ENCODE results near the gene PARP2. TPM values are rescaled to one million over a fixed set of nuclear protein-coding genes. Genes with fewer than 3 reads are reported as not detected.

PARP2 gene
- total RNA-seq, 1 experiment from 2014 or later, result 67.9 TPM

- POLR2A ChIA-PET (ENCODE audit: low non-redundant PET), result no interaction called here
- no TSS peak for BruUV-seq (replicated peaks)
- intact Hi-C loops (cut with micrococcal nuclease; ENCODE audit: unreplicated experiment), result no loop called here
- CTCF ChIA-PET, result no interaction called here
- Histone ChIP-seq H3K4me3 (ENCODE audit: low read depth, low read length, poor library complexity, severe bottlenecking) (no peak overlapping the region), H3K27ac (ENCODE audit: low read depth, low read length, poor library complexity, severe bottlenecking) (no peak overlapping the region), H3K27me3 (replicated peaks; ENCODE audit: insufficient read depth, low read depth, low read length, poor library complexity) (no peaks in the 10 kb centered on the region), H3K36me3 (ENCODE audit: insufficient read depth, low read length, poor library complexity, severe bottlenecking) (peaks cover 73% of the 10 kb centered on the region), H3K9me3 (ENCODE audit: low read depth, low read length, poor library complexity, severe bottlenecking) (no peaks in the 10 kb centered on the region), H3K4me1 (ENCODE audit: insufficient read depth, low read length, poor library complexity, severe bottlenecking) (no peaks in the 10 kb centered on the region)
- no peak for TF ChIP-seq EZH2 (IDR thresholded peaks at IDR 0.05; ENCODE audit: borderline replicate concordance, low read depth, low read length, poor library complexity, severe bottlenecking)
- TF ChIP-seq CTCF (conservative IDR thresholded peaks at IDR 0.05; ENCODE audit: low read depth, low read length), result no peak
- no peak for DNase-seq (ENCODE audit: low spot score)
Measured at GRCh38 chr14:20314026-20314425, 29.4 kb upstream of the PARP2 start.

- H3K36me3 ChIP-seq (ENCODE audit: insufficient read depth, low read length, poor library complexity, severe bottlenecking), result peaks cover 91% of the 10 kb centered on the region
- BruUV-seq (replicated peaks), result no TSS peak
- ChIA-PET CTCF (no interaction called here), POLR2A (ENCODE audit: low non-redundant PET) (no interaction called here)
- no peak overlapping the region for H3K27ac ChIP-seq (ENCODE audit: low read depth, low read length, poor library complexity, severe bottlenecking)
- no peaks in the 10 kb centered on the region for H3K27me3 ChIP-seq (replicated peaks; ENCODE audit: insufficient read depth, low read depth, low read length, poor library complexity)
- no peak overlapping the region for H3K4me3 ChIP-seq (ENCODE audit: low read depth, low read length, poor library complexity, severe bottlenecking)
- H3K9me3 ChIP-seq (ENCODE audit: low read depth, low read length, poor library complexity, severe bottlenecking), result no peaks in the 10 kb centered on the region
- H3K4me1 ChIP-seq (ENCODE audit: insufficient read depth, low read length, poor library complexity, severe bottlenecking), result no peaks in the 10 kb centered on the region
- TF ChIP-seq CTCF (conservative IDR thresholded peaks at IDR 0.05; ENCODE audit: low read depth, low read length), result no peak
- TF ChIP-seq EZH2 (IDR thresholded peaks at IDR 0.05; ENCODE audit: borderline replicate concordance, low read depth, low read length, poor library complexity, severe bottlenecking), result no peak
- intact Hi-C loops (cut with micrococcal nuclease; ENCODE audit: unreplicated experiment), result no loop called here
- DNase-seq (ENCODE audit: low spot score), result no peak
Measured at GRCh38 chr14:20317720-20318119, 25.7 kb upstream of the PARP2 start.

GRCh38 chr14:20327005-20327869 lies 16.2 kb upstream of the PARP2 start:
- ChIA-PET CTCF (interaction anchor here (0.5 to 1.3 kb wide), 2 partner anchors 16 to 75 kb away, joined by 8 to 11 read pairs; partner anchors contain the start of gene PARP2), POLR2A (ENCODE audit: low non-redundant PET) (no interaction called here)
- DNase-seq (ENCODE audit: low spot score), result peak; percentile 76
- Histone ChIP-seq H3K4me1 (ENCODE audit: insufficient read depth, low read length, poor library complexity, severe bottlenecking) (peaks cover 23% of the 10 kb centered on the region), H3K9me3 (ENCODE audit: low read depth, low read length, poor library complexity, severe bottlenecking) (no peaks in the 10 kb centered on the region), H3K27me3 (replicated peaks; ENCODE audit: insufficient read depth, low read depth, low read length, poor library complexity) (no peaks in the 10 kb centered on the region), H3K36me3 (ENCODE audit: insufficient read depth, low read length, poor library complexity, severe bottlenecking) (peaks cover 70% of the 10 kb centered on the region), H3K27ac (ENCODE audit: low read depth, low read length, poor library complexity, severe bottlenecking) (peak overlapping the region; percentile 60), H3K4me3 (ENCODE audit: low read depth, low read length, poor library complexity, severe bottlenecking) (peak overlapping the region; percentile 2)
- peak; percentile 74 for TF ChIP-seq CTCF (conservative IDR thresholded peaks at IDR 0.05; ENCODE audit: low read depth, low read length)
- TF ChIP-seq EZH2 (IDR thresholded peaks at IDR 0.05; ENCODE audit: borderline replicate concordance, low read depth, low read length, poor library complexity, severe bottlenecking), result no peak
- intact Hi-C loops (cut with micrococcal nuclease; ENCODE audit: unreplicated experiment), result loop anchor here (1.0 to 5.0 kb wide), 2 partner anchors 282 to 355 kb away; partner anchors contain the start of gene RNASE4
- no TSS peak for BruUV-seq (replicated peaks)
